ES-I3 (cell line): ENCODE measurements around the gene TBC1D32.
"Not testable (repeated sequence)": the region's sequence is repeated elsewhere in the genome, so short reads cannot be mapped to it uniquely, and the experiment has no call there.

Experiments used
- H3K36me3 ChIP-seq: 2 replicates; pipeline ENCODE4 v1.6.1; 2013; ENCODE audit warnings: mild to moderate bottlenecking, low read length, control low read depth, moderate library complexity; ENCODE audit not compliant: insufficient read depth
- H3K4me1 ChIP-seq: 2 replicates; pipeline ENCODE4 v1.6.1; 2013; ENCODE audit warnings: mild to moderate bottlenecking, control low read depth, low read length; ENCODE audit not compliant: insufficient read depth
- H3K9ac ChIP-seq: 2 replicates; pipeline ENCODE4 v1.6.1; 2013; ENCODE audit warnings: low read depth, mild to moderate bottlenecking, low read length, moderate library complexity
- H3K9me3 ChIP-seq: 2 replicates; pipeline ENCODE4 v1.6.1; 2013; ENCODE audit warnings: mild to moderate bottlenecking, low read length, moderate library complexity; ENCODE audit not compliant: control insufficient read depth, insufficient read depth

The TBC1D32 gene

DNA sequence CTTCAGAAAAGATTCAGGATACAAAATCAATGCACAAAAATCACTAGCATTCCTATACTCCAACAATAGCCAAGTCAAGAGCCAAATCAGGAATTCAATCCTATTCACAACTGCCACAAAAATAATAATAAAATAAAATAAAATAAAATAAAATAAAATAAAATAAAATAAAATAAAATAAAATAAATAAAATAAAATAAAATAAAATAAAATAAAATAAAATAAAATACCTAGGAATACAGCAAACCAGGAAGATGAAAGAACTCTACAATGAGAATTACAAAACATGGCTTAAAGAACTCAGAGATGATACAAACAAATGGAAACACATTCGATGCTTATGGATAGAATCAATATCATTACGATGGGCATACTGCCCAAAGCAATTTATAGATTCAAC, 120.9 kb downstream of the TBC1D32 start:
- not testable (repeated sequence) for H3K4me1 ChIP-seq, H3K9me3 ChIP-seq, H3K9ac ChIP-seq, H3K36me3 ChIP-seq

- H3K36me3 ChIP-seq, result no peaks in the 10 kb centered on the region
- peaks cover 3% of the 10 kb centered on the region; the same call in 1 of the 2 replicates for H3K9me3 ChIP-seq
- no peak overlapping the region for H3K9ac ChIP-seq
- no peaks in the 10 kb centered on the region for H3K4me1 ChIP-seq
Observed at GRCh38 chr6:121210943-121211342, 123.3 kb downstream of the TBC1D32 start.

- Histone ChIP-seq H3K36me3 (no peaks in the 10 kb centered on the region), H3K4me1 (no peaks in the 10 kb centered on the region), H3K9ac (no peak overlapping the region), H3K9me3 (no peaks in the 10 kb centered on the region)
Observed at GRCh38 chr6:121205569-121205968, 128.7 kb downstream of the TBC1D32 start.

- no peak overlapping the region for H3K9ac ChIP-seq
- H3K4me1 ChIP-seq, result no peaks in the 10 kb centered on the region
- no peaks in the 10 kb centered on the region for H3K9me3 ChIP-seq
- H3K36me3 ChIP-seq, result no peaks in the 10 kb centered on the region
Observed at GRCh38 chr6:121201105-121201504, 133.2 kb downstream of the TBC1D32 start.

DNA sequence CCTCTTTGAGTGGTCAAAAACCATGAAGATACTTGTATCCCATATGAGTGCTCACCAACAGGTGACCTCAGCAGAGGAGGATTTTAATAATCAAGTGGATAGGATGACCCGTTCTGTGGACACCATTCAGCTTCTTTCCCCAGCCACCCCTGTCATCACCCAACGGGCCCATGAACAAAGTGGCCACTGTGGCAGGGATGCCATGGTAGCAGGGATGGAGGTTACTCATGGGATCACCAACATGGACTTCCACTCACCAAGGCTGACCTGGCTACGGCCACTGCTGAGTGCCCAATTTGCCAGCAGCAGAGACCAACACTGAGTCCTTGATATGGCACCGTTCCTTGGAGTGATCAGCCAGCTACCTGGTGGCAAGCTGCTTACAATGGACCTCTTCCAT, 138.2 kb downstream of the TBC1D32 start:
- H3K4me1 ChIP-seq, H3K36me3 ChIP-seq, H3K9me3 ChIP-seq, H3K9ac ChIP-seq: not testable (repeated sequence)

GRCh38 chr6:121190122-121190521, 144.2 kb downstream of the TBC1D32 start:
- Histone ChIP-seq H3K4me1 (no peaks in the 10 kb centered on the region; the same call in 1 of the 2 replicates), H3K36me3 (no peaks in the 10 kb centered on the region), H3K9me3 (no peaks in the 10 kb centered on the region; the same call in 1 of the 2 replicates), H3K9ac (no peak overlapping the region)

- H3K36me3 ChIP-seq, result no peaks in the 10 kb centered on the region
- H3K4me1 ChIP-seq, result no peaks in the 10 kb centered on the region; the same call in 1 of the 2 replicates
- no peaks in the 10 kb centered on the region for H3K9me3 ChIP-seq
- no peak overlapping the region for H3K9ac ChIP-seq
Observed at GRCh38 chr6:121188356-121188755, 145.9 kb downstream of the TBC1D32 start.

- Histone ChIP-seq H3K36me3 (no peaks in the 10 kb centered on the region), H3K9me3 (no peaks in the 10 kb centered on the region), H3K9ac (no peak overlapping the region), H3K4me1 (no peaks in the 10 kb centered on the region; the same call in 1 of the 2 replicates)
Observed at GRCh38 chr6:121187833-121188200, 146.5 kb downstream of the TBC1D32 start.

- Histone ChIP-seq H3K9me3 (no peaks in the 10 kb centered on the region), H3K9ac (no peak overlapping the region), H3K4me1 (no peaks in the 10 kb centered on the region; the same call in 1 of the 2 replicates), H3K36me3 (no peaks in the 10 kb centered on the region)
Observed at GRCh38 chr6:121187200-121187832, 147.0 kb downstream of the TBC1D32 start.

DNA sequence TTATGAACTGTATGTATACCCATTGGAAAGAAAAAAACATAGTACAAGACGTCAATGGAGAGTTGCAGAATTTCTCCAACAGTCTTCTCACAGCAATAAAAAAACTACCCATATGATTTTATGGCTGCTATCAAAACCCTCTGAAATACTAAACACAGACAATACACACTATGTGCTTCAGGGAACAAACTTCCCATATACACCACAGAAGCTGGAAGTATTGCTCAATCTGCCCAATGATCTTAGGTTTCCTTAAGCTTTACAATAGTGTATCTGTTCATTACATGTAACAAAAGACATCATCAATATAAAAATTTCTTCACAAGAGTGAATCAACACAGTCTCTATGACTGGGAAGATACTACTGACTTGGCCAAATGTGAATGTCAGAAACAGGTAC, 150.5 kb downstream of the TBC1D32 start:
- H3K9ac ChIP-seq, result no peak overlapping the region
- H3K9me3 ChIP-seq, result no peaks in the 10 kb centered on the region
- no peaks in the 10 kb centered on the region for H3K36me3 ChIP-seq

GRCh38 chr6:121175827-121176226, 158.5 kb downstream of the TBC1D32 start:
- H3K9me3 ChIP-seq, result no peaks in the 10 kb centered on the region; the same call in 1 of the 2 replicates
- no peaks in the 10 kb centered on the region for H3K4me1 ChIP-seq
- no peak overlapping the region for H3K9ac ChIP-seq
- no peaks in the 10 kb centered on the region for H3K36me3 ChIP-seq

More for the DNA sequence above, 150.5 kb downstream of the TBC1D32 start:
- H3K4me1 ChIP-seq, result no peaks in the 10 kb centered on the region; the same call in 1 of the 2 replicates

DNA sequence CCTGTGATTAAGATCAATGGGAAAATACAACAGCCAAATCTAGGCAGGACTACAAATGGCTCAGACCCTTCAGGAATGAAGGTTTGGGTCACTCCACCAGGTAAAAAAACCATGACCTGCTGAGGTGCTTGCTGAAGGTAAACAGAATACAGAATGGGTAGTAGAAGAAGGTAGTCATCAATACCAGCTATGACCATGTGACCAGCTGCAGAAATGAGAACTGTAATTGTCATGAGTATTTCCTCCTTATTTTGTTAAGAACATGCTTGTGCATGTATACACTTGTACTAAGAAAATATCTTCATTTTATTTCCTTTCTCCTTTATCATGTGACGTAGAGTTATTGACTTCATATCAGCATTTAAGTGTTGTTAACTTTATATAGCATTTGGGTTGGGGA, 161.8 kb downstream of the TBC1D32 start:
- H3K9me3 ChIP-seq, H3K4me1 ChIP-seq, H3K9ac ChIP-seq, H3K36me3 ChIP-seq: not testable (repeated sequence)

- Histone ChIP-seq H3K4me1 (no peaks in the 10 kb centered on the region), H3K9ac (no peak overlapping the region), H3K36me3 (no peaks in the 10 kb centered on the region), H3K9me3 (no peaks in the 10 kb centered on the region)
Observed at GRCh38 chr6:121171879-121172278, 162.4 kb downstream of the TBC1D32 start.

GRCh38 chr6:121161886-121162285, 172.4 kb downstream of the TBC1D32 start:
- H3K36me3 ChIP-seq, result no peaks in the 10 kb centered on the region
- H3K9me3 ChIP-seq, result no peaks in the 10 kb centered on the region
- no peaks in the 10 kb centered on the region for H3K4me1 ChIP-seq
- H3K9ac ChIP-seq, result no peak overlapping the region

- no peaks in the 10 kb centered on the region for H3K4me1 ChIP-seq
- no peaks in the 10 kb centered on the region for H3K36me3 ChIP-seq
- no peaks in the 10 kb centered on the region for H3K9me3 ChIP-seq
- H3K9ac ChIP-seq, result no peak overlapping the region
Observed at GRCh38 chr6:121160276-121160675, 174.0 kb downstream of the TBC1D32 start.
